ENCODE measurements around the gene ATG9A.

DNA sequence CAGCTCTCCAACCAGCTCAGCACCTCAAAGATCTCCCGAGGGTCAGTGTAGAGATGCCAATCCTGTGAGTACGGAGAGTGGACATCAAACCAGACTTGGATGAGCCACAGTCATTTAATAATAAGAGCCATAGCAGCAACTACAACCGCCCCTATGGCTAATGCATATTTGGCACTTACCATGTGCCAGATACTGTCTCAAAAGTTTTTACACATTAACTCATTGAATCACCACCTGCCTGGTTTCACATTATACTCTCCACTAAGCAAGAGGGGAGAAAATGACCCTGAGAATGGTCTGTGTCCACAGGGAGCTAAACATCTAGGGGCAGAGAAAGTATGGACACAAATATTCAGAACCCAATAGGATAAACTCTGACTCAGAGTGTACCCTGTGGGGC, 55.3 kb downstream of the ATG9A start:
- TF ChIP-seq, protein P1, sequence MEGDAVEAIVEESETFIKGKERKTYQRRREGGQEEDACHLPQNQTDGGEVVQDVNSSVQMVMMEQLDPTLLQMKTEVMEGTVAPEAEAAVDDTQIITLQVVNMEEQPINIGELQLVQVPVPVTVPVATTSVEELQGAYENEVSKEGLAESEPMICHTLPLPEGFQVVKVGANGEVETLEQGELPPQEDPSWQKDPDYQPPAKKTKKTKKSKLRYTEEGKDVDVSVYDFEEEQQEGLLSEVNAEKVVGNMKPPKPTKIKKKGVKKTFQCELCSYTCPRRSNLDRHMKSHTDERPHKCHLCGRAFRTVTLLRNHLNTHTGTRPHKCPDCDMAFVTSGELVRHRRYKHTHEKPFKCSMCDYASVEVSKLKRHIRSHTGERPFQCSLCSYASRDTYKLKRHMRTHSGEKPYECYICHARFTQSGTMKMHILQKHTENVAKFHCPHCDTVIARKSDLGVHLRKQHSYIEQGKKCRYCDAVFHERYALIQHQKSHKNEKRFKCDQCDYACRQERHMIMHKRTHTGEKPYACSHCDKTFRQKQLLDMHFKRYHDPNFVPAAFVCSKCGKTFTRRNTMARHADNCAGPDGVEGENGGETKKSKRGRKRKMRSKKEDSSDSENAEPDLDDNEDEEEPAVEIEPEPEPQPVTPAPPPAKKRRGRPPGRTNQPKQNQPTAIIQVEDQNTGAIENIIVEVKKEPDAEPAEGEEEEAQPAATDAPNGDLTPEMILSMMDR (IDR thresholded peaks at IDR 0.05; ENCODE audit: low read depth, low read length): no peak
- no peak for TF ChIP-seq EZH2phosphoT487 (IDR thresholded peaks at IDR 0.05; ENCODE audit: low read depth)
